Endothelial cell (in vitro differentiated cells): Measurements from ENCODE around the gene SMIM44. TPM values are rescaled to one million over a fixed set of nuclear protein-coding genes. Genes with fewer than 3 reads are reported as not detected.

ENCODE experiments used
- DNase-seq: peaks from one replicate; pipeline ENCODE4 v3.0.0; 2021; ENCODE audit warnings: low spot score
- H3K27ac Mint-ChIP-seq: one replicate; pipeline ENCODE4 v1.8.0; 2021; ENCODE audit warnings: mixed read lengths, inconsistent platforms; ENCODE audit not compliant: unreplicated experiment
- H3K27me3 Mint-ChIP-seq: one replicate; pipeline ENCODE4 v1.8.0; 2021; ENCODE audit warnings: mild to moderate bottlenecking, moderate library complexity, mixed read lengths, inconsistent platforms; ENCODE audit not compliant: unreplicated experiment
- H3K36me3 Mint-ChIP-seq: one replicate; pipeline ENCODE4 v1.8.0; 2021; ENCODE audit warnings: mild to moderate bottlenecking, low read depth, mixed read lengths, inconsistent platforms; ENCODE audit not compliant: unreplicated experiment
- H3K4me1 Mint-ChIP-seq: one replicate; pipeline ENCODE4 v1.8.0; 2021; ENCODE audit warnings: mild to moderate bottlenecking, mixed read lengths, inconsistent platforms; ENCODE audit not compliant: unreplicated experiment
- H3K4me3 Mint-ChIP-seq: one replicate; pipeline ENCODE4 v1.8.0; 2021; ENCODE audit warnings: mild to moderate bottlenecking, mixed read lengths, inconsistent platforms; ENCODE audit not compliant: unreplicated experiment
- H3K9me3 Mint-ChIP-seq: one replicate; pipeline ENCODE4 v1.8.0; 2021; ENCODE audit warnings: mixed read lengths, inconsistent platforms; ENCODE audit not compliant: unreplicated experiment
- total RNA-seq: library from RNA; stranded (reverse); fragmentation: NEBNext Ultra II Directional; extraction: Animal tissue kit (Norgen Biotek cat#: 25700); gene quantifications from one replicate; pipeline ENCODE4 v1.2.1, GENCODE V29; 2021; ENCODE audit not compliant: unreplicated experiment
- TF ChIP-seq, protein P1 (sequence below): fragments of 200-600 bp; sonication (generic); IDR thresholded peaks from one replicate; pipeline ENCODE4 v1.5.0; 2021; ENCODE audit warnings: antibody characterized with exemption; ENCODE audit not compliant: unreplicated experiment

SMIM44 gene
- total RNA-seq, 1 donor from 2014 or later: not detected

- no peak for DNase-seq
- Mint-ChIP-seq H3K4me1 (no peaks in the 10 kb centered on the region), H3K27ac (no peak overlapping the region), H3K4me3 (no peak overlapping the region), H3K36me3 (peaks cover 3% of the 10 kb centered on the region), H3K9me3 (no peaks in the 10 kb centered on the region), H3K27me3 (peaks cover 10% of the 10 kb centered on the region)
- TF ChIP-seq, protein P1, sequence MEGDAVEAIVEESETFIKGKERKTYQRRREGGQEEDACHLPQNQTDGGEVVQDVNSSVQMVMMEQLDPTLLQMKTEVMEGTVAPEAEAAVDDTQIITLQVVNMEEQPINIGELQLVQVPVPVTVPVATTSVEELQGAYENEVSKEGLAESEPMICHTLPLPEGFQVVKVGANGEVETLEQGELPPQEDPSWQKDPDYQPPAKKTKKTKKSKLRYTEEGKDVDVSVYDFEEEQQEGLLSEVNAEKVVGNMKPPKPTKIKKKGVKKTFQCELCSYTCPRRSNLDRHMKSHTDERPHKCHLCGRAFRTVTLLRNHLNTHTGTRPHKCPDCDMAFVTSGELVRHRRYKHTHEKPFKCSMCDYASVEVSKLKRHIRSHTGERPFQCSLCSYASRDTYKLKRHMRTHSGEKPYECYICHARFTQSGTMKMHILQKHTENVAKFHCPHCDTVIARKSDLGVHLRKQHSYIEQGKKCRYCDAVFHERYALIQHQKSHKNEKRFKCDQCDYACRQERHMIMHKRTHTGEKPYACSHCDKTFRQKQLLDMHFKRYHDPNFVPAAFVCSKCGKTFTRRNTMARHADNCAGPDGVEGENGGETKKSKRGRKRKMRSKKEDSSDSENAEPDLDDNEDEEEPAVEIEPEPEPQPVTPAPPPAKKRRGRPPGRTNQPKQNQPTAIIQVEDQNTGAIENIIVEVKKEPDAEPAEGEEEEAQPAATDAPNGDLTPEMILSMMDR: no peak
Measured at GRCh38 chr19:3476830-3477229, 6.4 kb downstream of the SMIM44 start.

- DNase-seq: no peak
- Mint-ChIP-seq H3K4me1 (no peaks in the 10 kb centered on the region), H3K4me3 (no peak overlapping the region), H3K27me3 (peaks cover 4% of the 10 kb centered on the region), H3K27ac (no peak overlapping the region), H3K36me3 (peaks cover 3% of the 10 kb centered on the region), H3K9me3 (no peaks in the 10 kb centered on the region)
- TF ChIP-seq, protein P1: no peak
Measured at GRCh38 chr19:3475449-3475848, 7.8 kb downstream of the SMIM44 start.

DNA sequence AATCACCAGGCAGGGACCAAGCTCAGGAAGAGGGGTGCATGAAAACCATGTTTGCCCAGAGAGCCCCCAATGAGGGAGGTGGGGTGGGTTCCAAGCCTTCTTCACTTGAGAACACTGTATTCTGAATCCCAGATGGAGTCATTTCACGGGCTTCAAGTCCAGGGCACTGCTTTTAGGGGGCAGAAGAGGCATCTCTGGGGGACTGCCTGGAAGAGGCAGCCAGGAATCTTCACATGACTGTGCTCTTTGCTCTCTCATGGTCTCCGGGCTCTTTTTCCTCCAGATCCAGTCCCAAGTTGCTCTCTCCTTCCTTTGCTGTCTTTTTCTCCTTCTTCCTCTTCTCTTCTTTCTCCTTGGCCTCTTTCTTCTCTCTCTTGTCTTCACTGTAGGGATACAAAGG, 8.6 kb downstream of the SMIM44 start:
- no peak overlapping the region for H3K27ac Mint-ChIP-seq
- no peaks in the 10 kb centered on the region for H3K4me1 Mint-ChIP-seq
- no peak overlapping the region for H3K4me3 Mint-ChIP-seq
- DNase-seq: no peak
- peaks cover 4% of the 10 kb centered on the region for H3K27me3 Mint-ChIP-seq
- TF ChIP-seq, protein P1: no peak
- peaks cover 3% of the 10 kb centered on the region for H3K36me3 Mint-ChIP-seq
- H3K9me3 Mint-ChIP-seq: no peaks in the 10 kb centered on the region

DNA sequence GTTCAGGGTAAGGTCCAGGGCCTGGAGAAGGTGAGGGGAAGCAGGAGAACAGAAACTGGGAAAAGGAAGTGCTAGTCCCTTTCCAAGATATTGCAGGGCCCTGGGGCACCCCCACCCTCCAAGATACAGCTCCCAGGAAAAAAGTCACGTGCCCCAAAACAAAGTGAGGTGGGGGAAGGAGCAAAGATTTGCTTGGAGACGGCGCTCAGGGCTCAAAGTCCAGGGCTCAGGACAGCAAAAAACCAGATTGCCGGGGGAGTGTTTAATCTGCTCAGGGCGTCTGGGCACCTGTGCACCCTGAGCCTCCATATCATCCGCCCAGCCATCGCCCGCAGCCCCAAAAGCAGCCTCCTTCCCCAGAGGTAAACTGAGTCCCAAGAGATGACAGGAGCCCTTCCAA, 9.2 kb downstream of the SMIM44 start:
- Mint-ChIP-seq H3K36me3 (peaks cover 3% of the 10 kb centered on the region), H3K27ac (no peak overlapping the region), H3K4me3 (no peak overlapping the region), H3K4me1 (no peaks in the 10 kb centered on the region), H3K9me3 (no peaks in the 10 kb centered on the region), H3K27me3 (peaks cover 6% of the 10 kb centered on the region)
- no peak for DNase-seq
- TF ChIP-seq, protein P1: no peak

- Mint-ChIP-seq H3K4me3 (no peak overlapping the region), H3K4me1 (no peaks in the 10 kb centered on the region), H3K27me3 (peaks cover 6% of the 10 kb centered on the region), H3K27ac (no peak overlapping the region), H3K9me3 (no peaks in the 10 kb centered on the region), H3K36me3 (no peaks in the 10 kb centered on the region)
- peak; percentile 68 for DNase-seq
- TF ChIP-seq, protein P1: peak; percentile 88
Measured at GRCh38 chr19:3471954-3472655, 11.1 kb downstream of the SMIM44 start.
